T1000 (cell line): ENCODE results near the gene MBTD1.

ENCODE experiments used
- DNase-seq: peaks from one replicate; lab custom pipeline; 2025; ENCODE audit warnings: mixed read lengths; lab: John Stamatoyannopoulos, UW

MBTD1 gene

GRCh38 chr17:51144266-51145022 lies 115.4 kb downstream of the MBTD1 start:
- DNase-seq, result no peak

DNA sequence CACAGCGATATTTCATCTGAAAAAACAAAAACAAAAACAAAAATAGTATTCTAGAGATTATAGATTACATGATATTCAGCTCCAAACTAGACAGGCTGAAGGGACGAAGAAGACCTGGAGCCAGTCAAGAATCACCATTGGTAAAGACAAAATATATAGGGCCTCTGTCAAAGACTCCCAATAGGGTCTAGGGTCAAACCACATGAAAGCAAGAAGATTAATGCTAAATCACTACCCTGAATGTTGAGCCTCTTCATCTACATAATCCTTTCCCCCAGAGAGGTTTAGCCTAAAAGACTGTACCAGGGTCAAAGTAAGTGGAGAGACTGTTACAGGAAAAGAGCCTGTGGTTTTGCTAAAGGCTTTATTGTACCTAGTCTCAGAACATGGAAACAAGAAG lies 117.3 kb downstream of the MBTD1 start:
- DNase-seq, result no peak

- no peak for DNase-seq
These were observed 123.9 kb downstream of the MBTD1 start for GRCh38 chr17:51135956-51136355.

DNA sequence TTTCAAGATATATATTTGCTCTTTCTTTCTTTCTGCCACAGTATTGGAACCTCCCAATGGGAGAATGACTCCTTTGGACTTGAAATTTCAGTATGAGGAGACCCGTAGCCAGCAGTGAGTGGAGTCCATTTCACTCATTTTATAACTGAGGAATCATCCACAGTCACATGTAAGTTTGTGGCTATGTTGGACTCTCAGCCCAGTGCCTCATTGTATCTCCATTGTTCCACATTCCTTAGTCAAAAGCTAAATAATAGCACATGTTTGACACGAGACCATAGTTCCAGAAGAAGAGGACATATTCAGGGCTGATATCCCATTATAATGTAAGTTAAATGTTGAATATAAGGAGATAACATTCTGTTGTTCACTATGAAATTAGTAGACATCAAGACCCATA lies 126.5 kb downstream of the MBTD1 start:
- no peak for DNase-seq

- DNase-seq, result no peak
These were observed 126.9 kb downstream of the MBTD1 start for GRCh38 chr17:51132964-51133319.

- no peak for DNase-seq
These were observed 131.8 kb downstream of the MBTD1 start for GRCh38 chr17:51128076-51128475.
